GM12801 (cell line): ENCODE data around the gene TBRG1.

Experiments
- TF ChIP-seq, protein P1 (sequence below): IDR thresholded peaks from one replicate; pipeline ENCODE4 v1.5.1; 2011; ENCODE audit warnings: control low read depth; ENCODE audit not compliant: insufficient read length; ENCODE audit errors: extremely low read depth

The TBRG1 gene

DNA sequence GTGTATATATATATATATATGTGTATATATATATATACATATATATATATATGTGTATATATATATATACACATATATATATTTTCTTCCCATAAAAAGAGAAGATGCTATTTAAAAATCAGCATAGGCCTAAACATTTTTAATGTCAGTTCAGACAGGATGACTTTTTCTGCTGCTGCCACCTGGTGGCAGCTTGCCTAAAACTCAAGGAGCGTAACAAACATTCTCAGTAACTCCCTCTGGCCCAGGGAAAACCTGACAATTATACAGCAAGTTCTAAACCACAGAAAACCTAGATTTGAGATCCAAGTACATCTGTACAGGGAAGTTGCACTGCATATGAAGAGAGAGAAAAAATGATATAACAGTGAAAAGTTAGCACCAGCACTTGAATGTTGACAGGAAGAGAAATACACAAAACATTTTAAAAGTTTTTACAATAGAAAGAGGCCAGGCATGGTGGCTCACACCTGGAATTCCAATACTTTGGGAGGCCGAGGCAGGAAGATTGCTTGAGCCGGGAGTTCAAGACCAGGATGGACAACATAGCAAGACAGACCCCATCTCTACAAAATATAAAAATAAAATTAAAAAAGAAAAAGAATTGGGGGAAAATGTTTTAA is 36.3 kb upstream of the TBRG1 start:
- TF ChIP-seq, protein P1, sequence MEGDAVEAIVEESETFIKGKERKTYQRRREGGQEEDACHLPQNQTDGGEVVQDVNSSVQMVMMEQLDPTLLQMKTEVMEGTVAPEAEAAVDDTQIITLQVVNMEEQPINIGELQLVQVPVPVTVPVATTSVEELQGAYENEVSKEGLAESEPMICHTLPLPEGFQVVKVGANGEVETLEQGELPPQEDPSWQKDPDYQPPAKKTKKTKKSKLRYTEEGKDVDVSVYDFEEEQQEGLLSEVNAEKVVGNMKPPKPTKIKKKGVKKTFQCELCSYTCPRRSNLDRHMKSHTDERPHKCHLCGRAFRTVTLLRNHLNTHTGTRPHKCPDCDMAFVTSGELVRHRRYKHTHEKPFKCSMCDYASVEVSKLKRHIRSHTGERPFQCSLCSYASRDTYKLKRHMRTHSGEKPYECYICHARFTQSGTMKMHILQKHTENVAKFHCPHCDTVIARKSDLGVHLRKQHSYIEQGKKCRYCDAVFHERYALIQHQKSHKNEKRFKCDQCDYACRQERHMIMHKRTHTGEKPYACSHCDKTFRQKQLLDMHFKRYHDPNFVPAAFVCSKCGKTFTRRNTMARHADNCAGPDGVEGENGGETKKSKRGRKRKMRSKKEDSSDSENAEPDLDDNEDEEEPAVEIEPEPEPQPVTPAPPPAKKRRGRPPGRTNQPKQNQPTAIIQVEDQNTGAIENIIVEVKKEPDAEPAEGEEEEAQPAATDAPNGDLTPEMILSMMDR, result no peak

- TF ChIP-seq, protein P1, result no peak
These were observed 31.2 kb upstream of the TBRG1 start for GRCh38 chr11:124591430-124591829.

- TF ChIP-seq, protein P1, result no peak
These were observed 30.0 kb upstream of the TBRG1 start for GRCh38 chr11:124592627-124593026.

- TF ChIP-seq, protein P1, result no peak
These were observed 27.4 kb upstream of the TBRG1 start for GRCh38 chr11:124595302-124595701.

- TF ChIP-seq, protein P1, result no peak
These were observed 25.0 kb upstream of the TBRG1 start for GRCh38 chr11:124597626-124598025.

- TF ChIP-seq, protein P1, result no peak
These were observed 21.9 kb upstream of the TBRG1 start for GRCh38 chr11:124600621-124601320.

DNA sequence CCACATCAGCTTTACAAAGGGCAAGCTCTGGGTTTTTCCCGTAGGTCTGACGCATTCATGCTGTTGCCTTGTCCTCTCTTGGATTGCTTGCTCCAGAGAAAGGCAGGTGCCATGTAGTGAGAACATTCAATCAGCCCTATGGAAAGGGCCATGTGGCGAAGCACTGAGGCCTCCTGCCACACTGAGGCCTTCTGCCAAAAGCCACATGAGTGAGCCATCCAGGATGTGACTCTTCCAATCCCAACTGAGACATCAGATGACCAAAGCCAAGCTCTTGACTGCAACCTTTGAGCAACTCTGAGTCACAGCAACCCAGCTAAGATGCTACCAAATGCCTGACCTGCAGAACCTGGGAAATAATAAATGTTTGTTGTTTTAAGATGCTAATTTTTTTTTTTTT is 20.5 kb upstream of the TBRG1 start:
- TF ChIP-seq, protein P1, result no peak
